GM10266 (cell line): ENCODE data around the gene PCSK4.
A peak's percentile ranks its signal among the peaks of the same experiment; 100 is the strongest.

ENCODE experiments used
- DNase-seq: peaks from one replicate; pipeline ENCODE4 v3.0.0; 2012; ENCODE audit errors: extremely low spot score
- TF ChIP-seq, protein P1 (sequence below): IDR thresholded peaks from 2 replicates; pipeline ENCODE4 v1.5.1; 2012; ENCODE audit warnings: mild to moderate bottlenecking, low read depth; ENCODE audit not compliant: control insufficient read depth, insufficient read depth; ENCODE audit errors: missing control alignments

The PCSK4 gene

DNA sequence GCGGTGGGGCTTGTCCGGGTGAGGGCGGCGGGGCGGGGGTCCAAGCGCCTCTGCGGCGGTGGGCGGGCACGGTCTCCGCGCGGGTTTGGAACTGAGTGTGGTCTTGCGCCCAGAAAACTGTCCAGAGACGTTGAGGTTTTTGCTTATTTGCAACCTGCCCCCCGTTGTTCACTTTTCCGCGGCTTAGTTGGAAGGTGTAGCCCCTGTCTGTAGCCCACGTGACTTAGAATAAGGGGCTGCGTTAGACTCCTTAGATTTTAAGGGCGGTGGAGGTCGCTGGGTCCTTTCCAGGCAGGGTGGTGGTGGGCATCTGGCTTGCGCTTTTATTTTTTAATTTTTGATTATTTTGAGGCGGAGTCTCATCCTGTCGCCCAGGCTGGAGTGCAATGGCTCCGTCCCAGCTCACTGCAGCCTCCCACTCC is 51.2 kb downstream of the PCSK4 start:
- TF ChIP-seq, protein P1, sequence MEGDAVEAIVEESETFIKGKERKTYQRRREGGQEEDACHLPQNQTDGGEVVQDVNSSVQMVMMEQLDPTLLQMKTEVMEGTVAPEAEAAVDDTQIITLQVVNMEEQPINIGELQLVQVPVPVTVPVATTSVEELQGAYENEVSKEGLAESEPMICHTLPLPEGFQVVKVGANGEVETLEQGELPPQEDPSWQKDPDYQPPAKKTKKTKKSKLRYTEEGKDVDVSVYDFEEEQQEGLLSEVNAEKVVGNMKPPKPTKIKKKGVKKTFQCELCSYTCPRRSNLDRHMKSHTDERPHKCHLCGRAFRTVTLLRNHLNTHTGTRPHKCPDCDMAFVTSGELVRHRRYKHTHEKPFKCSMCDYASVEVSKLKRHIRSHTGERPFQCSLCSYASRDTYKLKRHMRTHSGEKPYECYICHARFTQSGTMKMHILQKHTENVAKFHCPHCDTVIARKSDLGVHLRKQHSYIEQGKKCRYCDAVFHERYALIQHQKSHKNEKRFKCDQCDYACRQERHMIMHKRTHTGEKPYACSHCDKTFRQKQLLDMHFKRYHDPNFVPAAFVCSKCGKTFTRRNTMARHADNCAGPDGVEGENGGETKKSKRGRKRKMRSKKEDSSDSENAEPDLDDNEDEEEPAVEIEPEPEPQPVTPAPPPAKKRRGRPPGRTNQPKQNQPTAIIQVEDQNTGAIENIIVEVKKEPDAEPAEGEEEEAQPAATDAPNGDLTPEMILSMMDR, result no peak
- DNase-seq, result no peak

DNA sequence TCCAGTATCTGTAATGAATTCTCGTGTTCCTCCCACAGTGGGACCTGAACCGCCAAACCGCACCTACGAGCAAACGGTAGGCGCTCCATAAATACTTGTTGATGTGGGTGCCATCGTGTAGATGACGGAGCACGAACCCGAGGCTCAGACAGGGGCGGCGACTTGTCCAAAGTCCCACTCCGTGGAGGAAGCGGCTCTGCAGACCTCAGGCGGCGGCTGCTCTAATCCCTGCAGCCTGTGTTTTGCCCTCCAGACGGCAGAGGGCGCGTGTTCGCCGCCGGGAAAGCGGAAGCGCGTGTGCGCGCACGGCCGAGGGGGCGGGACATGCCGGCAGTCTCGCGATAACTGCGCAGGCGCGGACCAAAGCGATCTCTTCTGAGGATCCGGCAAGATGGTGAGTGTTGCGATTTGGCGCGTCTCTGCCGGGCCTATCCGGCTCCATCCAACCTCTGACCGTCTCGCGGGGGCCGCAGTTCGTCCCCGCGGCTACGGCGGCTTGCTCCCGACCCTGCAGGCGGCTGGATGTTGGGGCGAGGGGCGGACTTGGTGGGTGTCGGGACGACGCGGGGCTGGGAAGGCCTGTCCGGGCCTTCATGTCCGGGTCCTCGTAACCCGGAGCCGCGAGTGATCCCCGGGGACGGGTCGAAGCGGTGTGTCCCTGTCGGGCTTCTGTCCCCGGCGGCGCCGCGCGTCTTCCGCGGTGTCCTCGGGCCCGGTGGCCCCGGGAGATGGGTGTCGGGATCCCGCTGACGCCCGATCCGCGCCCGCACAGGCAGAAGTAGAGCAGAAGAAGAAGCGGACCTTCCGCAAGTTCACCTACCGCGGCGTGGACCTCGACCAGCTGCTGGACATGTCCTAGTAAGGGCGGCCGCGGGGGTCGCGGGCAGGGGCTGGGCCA is 51.9 kb downstream of the PCSK4 start, which contains the start of gene RPS15:
TSS of gene RPS15 (plus strand) at position 362 of the 898 bp plus-strand sequence. CDS start at position 392, 30 bp downstream.
- TF ChIP-seq, protein P1, result peak; percentile 100
- peak; percentile 99 for DNase-seq

DNA sequence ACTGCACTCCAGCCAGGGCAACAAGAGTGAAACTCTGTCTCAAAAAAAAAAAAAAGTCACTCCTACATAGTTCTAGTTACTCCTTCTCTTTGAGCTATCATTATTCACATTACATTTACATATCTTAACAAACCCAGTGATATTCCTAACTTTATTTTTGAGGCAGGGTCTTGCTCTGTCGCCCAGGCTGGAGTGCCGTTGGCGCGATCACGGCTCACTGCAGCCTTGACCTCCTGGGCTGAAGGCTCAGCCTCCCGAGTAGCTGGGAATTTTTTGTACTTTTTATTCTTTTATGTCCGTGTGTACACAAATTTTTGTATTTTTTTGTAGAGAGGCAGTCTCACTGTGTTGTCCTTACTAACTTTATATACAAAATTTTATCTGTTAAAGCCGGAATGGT is 52.5 kb downstream of the PCSK4 start:
- TF ChIP-seq, protein P1, result no peak
- DNase-seq, result no peak

DNA sequence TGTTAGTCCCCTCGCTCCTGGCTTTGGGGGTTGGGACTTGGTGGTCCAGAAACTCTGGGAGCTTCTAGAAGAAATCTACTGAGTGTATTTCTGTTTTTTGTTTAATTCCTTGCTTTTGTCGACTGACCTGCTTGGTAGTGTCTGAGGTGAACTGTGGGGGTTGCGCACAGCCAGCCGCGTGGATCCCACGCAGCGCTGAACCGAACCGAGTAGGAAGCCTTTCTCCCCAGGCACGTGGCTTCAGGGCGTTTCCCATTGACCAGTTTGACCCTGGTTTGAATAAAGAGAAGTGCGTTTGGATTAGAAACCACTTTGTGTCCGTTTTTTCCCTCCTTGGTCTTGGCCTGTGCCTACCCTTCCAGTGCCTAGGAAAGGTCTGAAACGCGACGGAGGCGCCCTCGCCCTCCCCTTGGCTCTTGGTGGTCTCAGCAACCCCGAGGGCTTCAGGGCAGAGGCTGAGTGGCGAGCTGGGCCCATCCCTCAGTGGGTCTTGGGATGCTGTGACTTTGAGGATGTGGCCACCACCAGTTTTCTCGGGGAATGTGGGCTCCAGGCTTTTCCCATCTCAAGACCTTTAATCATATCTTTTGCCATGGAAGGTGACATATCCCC is 54.7 kb downstream of the PCSK4 start:
- TF ChIP-seq, protein P1, result no peak
- no peak for DNase-seq

DNA sequence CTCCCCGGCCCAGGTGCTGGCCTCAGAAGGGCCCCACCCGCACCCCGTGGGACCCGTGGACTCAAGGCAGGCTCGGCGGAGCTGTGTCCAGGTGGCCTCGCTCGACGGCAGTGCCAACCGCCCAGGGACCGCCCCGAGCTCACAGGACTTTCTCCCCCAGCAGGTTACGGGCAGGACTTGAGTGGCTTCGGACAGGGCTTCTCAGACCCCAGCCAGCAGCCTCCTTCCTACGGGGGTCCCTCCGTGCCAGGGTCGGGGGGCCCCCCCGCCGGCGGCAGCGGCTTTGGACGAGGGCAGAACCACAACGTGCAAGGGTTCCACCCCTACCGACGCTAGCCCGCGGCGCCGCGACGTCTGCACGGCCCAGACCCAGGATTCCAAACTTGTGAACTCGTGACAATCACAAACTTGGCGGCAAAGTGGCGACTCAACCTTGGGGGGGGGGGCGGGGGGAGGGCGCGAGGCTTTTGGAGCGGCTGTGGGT is 55.5 kb downstream of the PCSK4 start:
- TF ChIP-seq, protein P1, result no peak
- DNase-seq, result no peak

DNA sequence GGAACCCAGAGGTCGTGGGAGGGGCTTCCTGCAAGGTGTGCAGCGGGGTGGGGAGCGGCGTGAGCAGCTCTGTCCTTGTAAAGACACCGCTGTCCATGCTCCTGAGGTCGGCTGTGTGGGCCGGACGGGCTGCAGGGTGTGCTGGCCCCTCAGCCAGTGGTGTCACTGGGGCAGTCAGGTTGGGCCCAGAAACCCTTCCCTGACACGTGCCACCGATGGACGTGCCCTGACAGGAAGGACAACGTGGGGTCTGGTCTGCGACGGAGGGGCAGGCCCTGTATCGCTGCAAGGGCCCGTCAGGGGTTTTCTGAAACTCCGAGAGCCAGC is 56.1 kb downstream of the PCSK4 start:
- no peak for DNase-seq
- TF ChIP-seq, protein P1, result no peak
